Testis (tissue), 3 donors: Measurements from ENCODE around the gene LAX1. TPM values are rescaled to one million over a fixed set of nuclear protein-coding genes. Genes with fewer than 3 reads are reported as not detected.
A peak's percentile ranks its signal among the peaks of the same experiment; 100 is the strongest.
"Not testable (repeated sequence)": the region's sequence is repeated elsewhere in the genome, so short reads cannot be mapped to it uniquely, and the experiment has no call there.

Experiments
- DNase-seq: peaks from one replicate; pipeline ENCODE4 v3.0.0-alpha.2; 2019
- H3K27ac ChIP-seq, 2 donors: fragments of 200-600 bp; sonication (generic); one replicate each; pipeline ENCODE4 v1.5.1; 2019
- H3K27me3 ChIP-seq: fragments of 200-600 bp; sonication (generic); one replicate; pipeline ENCODE4 v1.5.1; 2019
- H3K36me3 ChIP-seq: fragments of 200-600 bp; sonication (generic); one replicate; pipeline ENCODE4 v1.5.1; 2017; ENCODE audit warnings: low read depth; ENCODE audit errors: missing control alignments
- H3K4me1 ChIP-seq: fragments of 200-600 bp; sonication (generic); one replicate; pipeline ENCODE4 v1.5.1; 2019
- H3K4me3 ChIP-seq, 2 donors: fragments of 200-600 bp; sonication (generic); one replicate each; pipeline ENCODE4 v1.5.1; 2017 to 2019
- H3K9me3 ChIP-seq: fragments of 200-600 bp; sonication (generic); one replicate; pipeline ENCODE4 v1.5.1; 2017
- POLR2A ChIP-seq: fragments of 450-650 bp; IDR thresholded peaks from one replicate; pipeline ENCODE4 v1.6.1; 2017; ENCODE audit warnings: antibody characterized with exemption, mild to moderate bottlenecking, moderate library complexity
- WGBS, 2 donors: methylation state at CpG; one replicate each; pipeline ENCODE4 v1.1.5; 2018; 5-methylcytosine and 5-hydroxymethylcytosine counted together
- intact Hi-C: fragments of 100-400 bp; cut with DNase I; formaldehyde crosslinking; loops from one replicate; pipeline ENCODE4 v1.15.1; 2023; ENCODE audit warnings: low total_unique reads
- polyA plus RNA-seq: library from polyadenylated mRNA; stranded (reverse); fragments of 350-450 nt; fragmentation: Illumina TruSeq; extraction: RNeasy Lipid Tissue Mini Kit (QIAGEN cat#74804); gene quantifications from one replicate; pipeline ENCODE4 v1.2.3, GENCODE V29; 2014; ENCODE audit warnings: low read depth, low replicate concordance; ENCODE audit not compliant: insufficient read depth
- total RNA-seq, 2 donors: library from RNA; depleted of rRNA; stranded (reverse); fragments of >200 nt; gene quantifications; one replicate each; pipeline ENCODE4 v1.2.3, GENCODE V29; 2016
- TF ChIP-seq, protein P1 (sequence below), 3 experiments: fragments of 450-650 bp in 2 of 3; fragments of 200-600 bp in 1 of 3; sonication (generic) in 1 of 3; IDR thresholded peaks; one replicate each; pipeline ENCODE4 v1.5.1; 2016 to 2019; ENCODE audit warnings: antibody characterized with exemption in 3 of 3, mild to moderate bottlenecking in 2 of 3, moderate library complexity in 1 of 3

LAX1 gene
- total and polyA plus RNA-seq, 3 donors from 2014 or later = 0.26 to 0.37 TPM; not detected in 1

DNA sequence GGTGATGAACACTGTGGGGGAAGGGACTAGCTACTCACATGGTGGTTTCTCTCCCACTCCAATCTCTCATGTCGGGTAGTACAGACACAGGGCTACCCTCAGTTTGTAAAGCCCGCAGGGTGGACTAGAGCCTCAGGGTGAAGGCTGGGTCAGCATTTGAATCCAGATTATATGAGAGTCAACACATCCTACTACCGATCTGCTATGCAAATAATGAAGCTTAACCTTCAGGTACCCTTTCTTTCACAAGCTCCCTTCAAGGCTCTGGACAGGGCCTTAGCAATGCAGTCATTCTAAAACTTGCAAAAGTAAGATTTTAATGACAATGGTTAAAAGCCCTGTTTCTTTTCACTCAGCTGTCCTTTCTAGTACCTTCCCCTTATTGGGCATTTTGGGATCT is 25.0 kb downstream of the LAX1 start:
- no peak for TF ChIP-seq POLR2A
- TF ChIP-seq, protein P1, sequence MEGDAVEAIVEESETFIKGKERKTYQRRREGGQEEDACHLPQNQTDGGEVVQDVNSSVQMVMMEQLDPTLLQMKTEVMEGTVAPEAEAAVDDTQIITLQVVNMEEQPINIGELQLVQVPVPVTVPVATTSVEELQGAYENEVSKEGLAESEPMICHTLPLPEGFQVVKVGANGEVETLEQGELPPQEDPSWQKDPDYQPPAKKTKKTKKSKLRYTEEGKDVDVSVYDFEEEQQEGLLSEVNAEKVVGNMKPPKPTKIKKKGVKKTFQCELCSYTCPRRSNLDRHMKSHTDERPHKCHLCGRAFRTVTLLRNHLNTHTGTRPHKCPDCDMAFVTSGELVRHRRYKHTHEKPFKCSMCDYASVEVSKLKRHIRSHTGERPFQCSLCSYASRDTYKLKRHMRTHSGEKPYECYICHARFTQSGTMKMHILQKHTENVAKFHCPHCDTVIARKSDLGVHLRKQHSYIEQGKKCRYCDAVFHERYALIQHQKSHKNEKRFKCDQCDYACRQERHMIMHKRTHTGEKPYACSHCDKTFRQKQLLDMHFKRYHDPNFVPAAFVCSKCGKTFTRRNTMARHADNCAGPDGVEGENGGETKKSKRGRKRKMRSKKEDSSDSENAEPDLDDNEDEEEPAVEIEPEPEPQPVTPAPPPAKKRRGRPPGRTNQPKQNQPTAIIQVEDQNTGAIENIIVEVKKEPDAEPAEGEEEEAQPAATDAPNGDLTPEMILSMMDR (IDR thresholded peaks at IDR 0.05) = no peak
- H3K36me3 ChIP-seq = no peaks in the 10 kb centered on the region
- H3K27me3 ChIP-seq = no peaks in the 10 kb centered on the region
- no peak overlapping the region for H3K4me3 ChIP-seq
- whole genome bisulfite sequencing, 2 donors = 74 to 76% methylated on average over 3 of the region's 3 CpGs
- H3K9me3 ChIP-seq = no peaks in the 10 kb centered on the region
- intact Hi-C loops = no loop called here
- no peak for DNase-seq
- H3K27ac ChIP-seq = no peak overlapping the region
- H3K4me1 ChIP-seq = no peaks in the 10 kb centered on the region

DNA sequence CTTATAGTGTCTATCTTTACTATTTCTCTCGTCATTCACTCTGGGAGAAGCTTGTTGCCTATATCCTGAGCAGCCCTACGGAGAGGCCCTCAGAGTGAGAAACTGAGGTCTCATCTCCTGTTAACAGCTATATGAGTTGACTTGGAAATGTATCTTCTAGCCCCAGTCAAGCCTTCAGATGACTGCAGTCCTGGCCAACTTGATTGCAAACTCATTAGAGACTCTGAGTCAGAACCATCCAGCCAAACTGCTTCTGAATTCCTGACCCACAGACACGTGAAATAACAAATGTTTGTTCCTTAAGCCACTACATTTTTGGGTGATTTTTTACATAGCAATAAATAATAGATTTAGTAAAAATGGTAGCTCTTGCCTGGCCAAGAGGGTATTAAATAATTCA is 26.5 kb downstream of the LAX1 start:
- H3K9me3 ChIP-seq = no peaks in the 10 kb centered on the region
- no peaks in the 10 kb centered on the region for H3K36me3 ChIP-seq
- TF ChIP-seq, protein P1 (IDR thresholded peaks at IDR 0.05) = no peak
- no peak for TF ChIP-seq POLR2A
- no peak overlapping the region for H3K27ac ChIP-seq
- H3K4me3 ChIP-seq = no peak overlapping the region
- no peak for DNase-seq
- no peaks in the 10 kb centered on the region for H3K27me3 ChIP-seq
- intact Hi-C loops = no loop called here
- H3K4me1 ChIP-seq = peaks cover under 1% of the 10 kb centered on the region
- WGBS, 2 donors = 88 to 92% methylated on average over 3 of the region's 3 CpGs

DNA sequence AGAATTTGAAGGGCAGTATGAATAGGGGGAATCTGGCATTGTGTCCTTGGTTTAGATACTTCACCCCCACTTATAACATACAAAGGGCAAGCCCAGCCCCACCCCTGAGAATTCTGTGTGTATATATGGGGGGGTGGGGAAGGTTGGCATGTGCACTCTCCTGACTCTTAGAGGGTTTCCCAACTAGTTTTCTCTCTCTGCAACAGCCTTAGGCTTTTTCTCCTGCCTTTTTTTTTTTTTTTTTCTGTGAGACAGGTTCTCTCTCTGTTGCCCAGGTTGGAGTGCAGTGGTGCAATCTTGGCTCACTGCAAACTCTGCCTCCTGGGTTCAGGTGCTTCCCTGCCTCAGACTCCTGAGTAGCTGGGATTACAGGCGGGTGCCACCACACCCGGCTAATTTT is 27.5 kb downstream of the LAX1 start:
- no peak for TF ChIP-seq POLR2A
- TF ChIP-seq, protein P1 (IDR thresholded peaks at IDR 0.05) = no peak
- Histone ChIP-seq H3K4me3 (no peak overlapping the region), H3K4me1 (peaks cover 11% of the 10 kb centered on the region), H3K27ac (no peak overlapping the region), H3K36me3 (no peaks in the 10 kb centered on the region), H3K27me3 (no peaks in the 10 kb centered on the region), H3K9me3 (no peaks in the 10 kb centered on the region)
- whole genome bisulfite sequencing, 2 donors = 92 to 94% methylated on average over 2 of the region's 2 CpGs
- intact Hi-C loops = no loop called here
- DNase-seq = no peak

DNA sequence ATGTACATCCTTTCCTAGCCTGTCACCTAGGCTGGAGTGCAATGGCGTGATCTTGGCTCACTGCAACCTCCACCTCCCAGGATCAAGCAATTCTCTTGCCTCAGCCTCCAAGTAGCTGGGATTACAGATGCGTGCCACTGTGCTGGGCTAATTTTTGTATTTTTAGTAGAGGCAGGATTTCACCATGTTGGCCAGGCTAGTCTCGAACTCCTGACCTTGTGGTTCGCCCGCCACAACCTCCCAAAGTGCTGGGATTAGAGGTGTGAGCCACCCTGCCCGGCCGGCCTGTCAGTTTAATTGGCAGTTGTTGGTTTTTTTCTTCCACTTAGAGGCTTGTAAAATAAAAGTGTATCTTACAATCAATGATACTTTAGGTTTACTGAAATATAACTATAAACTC is 28.6 kb downstream of the LAX1 start:
- H3K36me3 ChIP-seq, H3K27me3 ChIP-seq, H3K4me3 ChIP-seq, intact Hi-C loops, H3K9me3 ChIP-seq, DNase-seq, H3K27ac ChIP-seq: not testable (repeated sequence)
- 95 to 97% methylated on average over 7 of the region's 7 CpGs for WGBS, 2 donors
- H3K4me1 ChIP-seq = peaks cover 20% of the 10 kb centered on the region

DNA sequence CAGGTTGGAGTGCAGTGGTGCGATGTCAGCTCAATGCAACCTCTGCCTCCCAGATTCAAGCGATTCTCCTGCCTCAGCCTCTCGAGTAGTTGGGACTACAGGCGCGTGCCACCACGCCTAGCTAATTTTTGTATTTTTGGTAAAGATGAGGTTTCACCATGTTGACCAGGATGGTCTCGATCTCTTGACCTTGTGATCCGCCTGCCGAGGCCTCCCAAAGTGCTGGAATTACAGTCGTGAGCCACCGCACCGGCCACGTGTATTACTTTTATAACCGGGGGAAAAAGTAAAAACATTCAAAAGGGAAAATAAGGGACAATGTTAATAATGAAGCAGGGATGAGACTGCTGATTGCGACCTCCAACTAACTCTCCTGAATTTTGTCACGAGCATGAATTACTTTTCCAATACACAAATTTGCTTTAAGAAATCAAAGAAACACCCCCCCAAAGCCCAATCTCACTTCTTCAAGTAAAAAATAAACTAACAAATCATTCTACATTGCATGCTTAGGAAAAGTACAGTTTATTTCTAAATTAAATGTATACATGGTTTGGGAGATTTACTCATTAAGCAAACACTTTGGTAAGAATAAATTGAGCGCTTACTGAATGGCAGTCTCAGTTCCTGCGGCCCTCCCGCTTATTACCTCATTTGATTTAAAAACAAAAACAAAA is 29.9 kb downstream of the LAX1 start:
- H3K27ac ChIP-seq = peak overlapping the region; percentile 98 to 99
- H3K36me3 ChIP-seq = no peaks in the 10 kb centered on the region
- H3K4me3 ChIP-seq = peak overlapping the region; percentile 72 to 83
- peaks cover 26% of the 10 kb centered on the region for H3K4me1 ChIP-seq
- H3K9me3 ChIP-seq = no peaks in the 10 kb centered on the region
- intact Hi-C loops = no loop called here
- H3K27me3 ChIP-seq = no peaks in the 10 kb centered on the region
- WGBS, 2 donors = 44 to 55% methylated on average over 19 of the region's 19 CpGs
- no peak for DNase-seq
- TF ChIP-seq, protein P1 (IDR thresholded peaks at IDR 0.05) = no peak
- TF ChIP-seq POLR2A = no peak
